SK-N-SH (cell line): Measurements from ENCODE around the gene PSEN2.

Experiments used
- CTCF ChIP-seq: fragments of 200-600 bp; sonication (generic); IDR thresholded peaks from 2 replicates; pipeline ENCODE4 v1.6.1; 2017; ENCODE audit warnings: antibody characterized with exemption, mild to moderate bottlenecking, moderate library complexity
- FOXM1 ChIP-seq: IDR thresholded peaks from 2 replicates; pipeline ENCODE4 v1.4.0; 2012; ENCODE audit warnings: low read depth, mild to moderate bottlenecking
- POLR2AphosphoS5 ChIP-seq: IDR thresholded peaks from 2 replicates; pipeline ENCODE4 v1.6.1; 2012; ENCODE audit warnings: low read depth, low read length
- RAD21 ChIP-seq: IDR thresholded peaks from 2 replicates; pipeline ENCODE4 v1.6.1; 2012; ENCODE audit warnings: mild to moderate bottlenecking, low read length
- SMC3 ChIP-seq: IDR thresholded peaks from 2 replicates; pipeline ENCODE4 v1.6.1; 2012; ENCODE audit warnings: low read depth, low read length, improper control_type of control experiment
- TEAD4 ChIP-seq: IDR thresholded peaks from 2 replicates; pipeline ENCODE4 v1.4.0; 2012; ENCODE audit warnings: mild to moderate bottlenecking, borderline replicate concordance; ENCODE audit not compliant: insufficient read depth

GRCh38 chr1:226945106-226945857 is 74.9 kb downstream of the PSEN2 start:
- TF ChIP-seq FOXM1, result no peak
- TF ChIP-seq CTCF, result no peak
- TF ChIP-seq POLR2AphosphoS5, result no peak
- TF ChIP-seq RAD21, result no peak
- no peak for TF ChIP-seq TEAD4
- no peak for TF ChIP-seq SMC3
